GM23338 (cell line): ENCODE results near the gene GCK. TPM values are rescaled to one million over a fixed set of nuclear protein-coding genes. Genes with fewer than 3 reads are reported as not detected.
A peak's percentile ranks its signal among the peaks of the same experiment; 100 is the strongest.

Experiments used
- ATAC-seq: fragments of 200-7000 bp; cut with Tn5 transposase; 3 replicates; pipeline ENCODE4 v1.9.1; 2020
- DNase-seq: peaks from one replicate; pipeline ENCODE4 v3.0.0-alpha.2; 2015; ENCODE audit warnings: low spot score
- H2AFZ ChIP-seq: fragments of 200-600 bp; sonication (generic); 2 replicates; pipeline ENCODE4 v1.8.0; 2016; ENCODE audit warnings: antibody characterized with exemption, mild to moderate bottlenecking, moderate library complexity
- H3F3A ChIP-seq: fragments of 200-600 bp; sonication (generic); replicated peaks from 2 replicates; pipeline ENCODE4 v1.8.0; 2017; ENCODE audit warnings: antibody characterized with exemption, mixed run types, low read depth
- H3K27ac ChIP-seq: fragments of 200-600 bp; sonication (generic); 2 replicates; pipeline ENCODE4 v1.6.1; 2016; ENCODE audit warnings: low read depth
- H3K27me3 ChIP-seq: fragments of 200-600 bp; sonication (generic); 2 replicates; pipeline ENCODE4 v1.8.0; 2016; ENCODE audit warnings: mild to moderate bottlenecking, mixed run types, moderate library complexity; ENCODE audit not compliant: insufficient read depth
- H3K36me3 ChIP-seq: fragments of 200-600 bp; sonication (generic); 2 replicates; pipeline ENCODE4 v1.8.0; 2016; ENCODE audit warnings: mild to moderate bottlenecking; ENCODE audit not compliant: insufficient read depth
- H3K4me1 ChIP-seq: fragments of 200-600 bp; sonication (generic); 2 replicates; pipeline ENCODE4 v1.8.0; 2016; ENCODE audit warnings: mild to moderate bottlenecking, moderate library complexity; ENCODE audit not compliant: insufficient read depth
- H3K4me2 ChIP-seq: fragments of 200-600 bp; sonication (generic); 2 replicates; pipeline ENCODE4 v1.7.1; 2017; ENCODE audit warnings: mixed run types
- H3K4me3 ChIP-seq: fragments of 200-600 bp; sonication (generic); 2 replicates; pipeline ENCODE4 v1.6.1; 2016; ENCODE audit warnings: mixed run types
- H3K79me2 ChIP-seq: fragments of 200-600 bp; sonication (generic); replicated peaks from 2 replicates; pipeline ENCODE4 v1.8.0; 2017; ENCODE audit warnings: mild to moderate bottlenecking; ENCODE audit not compliant: insufficient read depth
- H3K9me2 ChIP-seq: fragments of 200-600 bp; sonication (generic); 2 replicates; pipeline ENCODE4 v1.8.0; 2017; ENCODE audit not compliant: insufficient read depth
- H4K20me1 ChIP-seq: fragments of 200-600 bp; sonication (generic); replicated peaks from 2 replicates; pipeline ENCODE4 v1.8.0; 2017; ENCODE audit warnings: mild to moderate bottlenecking; ENCODE audit not compliant: insufficient read depth
- H3K27ac Mint-ChIP-seq: 2 replicates; pipeline ENCODE4 v1.8.0; 2020; ENCODE audit warnings: inconsistent platforms, mild to moderate bottlenecking, moderate library complexity, mixed read lengths
- H3K27me3 Mint-ChIP-seq: 3 replicates; pipeline ENCODE4 v1.8.0; 2022; ENCODE audit warnings: low read depth, mild to moderate bottlenecking, moderate library complexity, mixed read lengths, inconsistent platforms; ENCODE audit not compliant: insufficient read depth, poor library complexity
- H3K36me3 Mint-ChIP-seq: 3 replicates; pipeline ENCODE4 v1.8.0; 2021; ENCODE audit warnings: low read depth, mild to moderate bottlenecking, inconsistent platforms, moderate library complexity, mixed read lengths
- H3K4me1 Mint-ChIP-seq: 3 replicates; pipeline ENCODE4 v1.8.0; 2020; ENCODE audit warnings: mild to moderate bottlenecking, inconsistent platforms, mixed read lengths
- H3K4me3 Mint-ChIP-seq: 3 replicates; pipeline ENCODE4 v1.8.0; 2021; ENCODE audit warnings: moderate library complexity, mild to moderate bottlenecking, inconsistent platforms, mixed read lengths
- H3K9me3 Mint-ChIP-seq: 3 replicates; pipeline ENCODE4 v1.8.0; 2020; ENCODE audit warnings: moderate library complexity, mild to moderate bottlenecking, inconsistent platforms, mixed read lengths
- CREB1 ChIP-seq: fragments of 250-450 bp; sonication (Bioruptor Pico); IDR thresholded peaks from 2 replicates; pipeline ENCODE4 v1.5.0; 2020; ENCODE audit warnings: low read depth, mild to moderate bottlenecking, moderate library complexity
- EZH2 ChIP-seq: fragments of 200-600 bp; sonication (generic); IDR thresholded peaks from one replicate; pipeline ENCODE4 v1.8.0; 2017; ENCODE audit warnings: antibody characterized with exemption, mild to moderate bottlenecking, low read depth; ENCODE audit not compliant: unreplicated experiment
- EZH2phosphoT487 ChIP-seq: fragments of 200-600 bp; sonication (generic); IDR thresholded peaks from one replicate; pipeline ENCODE4 v1.8.1; 2018; ENCODE audit warnings: antibody characterized with exemption; ENCODE audit not compliant: unreplicated experiment
- JUNB ChIP-seq: IDR thresholded peaks from one replicate; pipeline ENCODE4 v1.6.1; 2016; ENCODE audit warnings: antibody characterized with exemption; ENCODE audit not compliant: unreplicated experiment
- POLR2AphosphoS5 ChIP-seq: IDR thresholded peaks from 2 replicates; pipeline ENCODE4 v1.6.1; 2016; ENCODE audit warnings: antibody characterized with exemption, low read depth
- STAT1 ChIP-seq: IDR thresholded peaks from one replicate; pipeline ENCODE4 v1.6.1; 2016; ENCODE audit warnings: antibody characterized with exemption; ENCODE audit not compliant: unreplicated experiment
- ZNF114 ChIP-seq: fragments of 250-450 bp; sonication (Bioruptor Pico); IDR thresholded peaks from 2 replicates; pipeline ENCODE4 v1.5.0; 2020; ENCODE audit warnings: mild to moderate bottlenecking, moderate library complexity
- polyA plus RNA-seq: library from polyadenylated mRNA; unstranded; fragments of >200 nt; fragmentation: Nextera tagmentation; extraction: Ambion mirVana; gene quantifications from 2 replicates; pipeline ENCODE4 v1.2.1, GENCODE V29; 2016
- total RNA-seq: library from RNA; depleted of rRNA; stranded (reverse); fragments of >200 nt; shearing (Covaris generic); gene quantifications from 2 replicates; pipeline ENCODE4 v1.2.3, GENCODE V29; 2014
- TF ChIP-seq, protein P1 (sequence below), 2 experiments: fragments of 200-600 bp in 1 of 2; sonication (generic) in 1 of 2; conservative IDR thresholded peaks; 2 replicates each; pipeline versions ENCODE4 v1.5.1 to v1.6.1; 2016 to 2017; ENCODE audit warnings: antibody characterized with exemption in 2 of 2, low read depth in 2 of 2, mild to moderate bottlenecking in 2 of 2, moderate library complexity in 1 of 2

Gene GCK
- total and polyA plus RNA-seq, 2 experiments from 2014 or later: 6.1 to 7.3 TPM

DNA sequence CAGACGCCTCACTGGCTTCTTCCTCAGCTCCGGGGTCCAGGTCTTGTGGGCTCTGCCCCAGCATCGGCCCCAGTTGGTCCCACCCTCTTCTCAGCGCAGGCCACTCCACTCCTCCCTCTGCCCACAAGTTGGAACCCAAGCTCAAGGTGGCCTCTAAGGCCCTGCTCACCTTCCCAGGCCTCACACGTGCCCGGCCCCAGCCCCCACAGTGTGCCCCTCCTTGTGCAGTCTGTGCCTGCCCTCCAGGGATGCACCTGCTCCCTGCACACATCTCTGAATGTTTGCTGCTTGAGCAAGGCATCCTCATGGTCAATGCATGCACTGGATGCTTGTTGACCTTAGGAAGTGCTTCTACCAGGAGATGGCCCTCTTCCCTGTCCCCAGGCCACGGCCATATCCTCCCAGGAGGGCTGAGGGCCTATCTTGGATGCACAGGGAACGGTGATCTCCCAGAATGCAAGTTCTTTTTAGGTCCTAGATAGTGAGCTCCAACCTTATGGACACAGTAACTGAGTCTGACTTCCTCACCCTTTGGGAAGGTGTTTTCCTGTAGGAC lies 92.8 kb downstream of the GCK start:
- Mint-ChIP-seq H3K4me1 (peaks cover 11% of the 10 kb centered on the region), H3K4me3 (no peak overlapping the region), H3K9me3 (no peaks in the 10 kb centered on the region), H3K36me3 (no peaks in the 10 kb centered on the region), H3K27me3 (peaks cover 15% of the 10 kb centered on the region), H3K27ac (no peak overlapping the region)
- TF ChIP-seq, protein P1, sequence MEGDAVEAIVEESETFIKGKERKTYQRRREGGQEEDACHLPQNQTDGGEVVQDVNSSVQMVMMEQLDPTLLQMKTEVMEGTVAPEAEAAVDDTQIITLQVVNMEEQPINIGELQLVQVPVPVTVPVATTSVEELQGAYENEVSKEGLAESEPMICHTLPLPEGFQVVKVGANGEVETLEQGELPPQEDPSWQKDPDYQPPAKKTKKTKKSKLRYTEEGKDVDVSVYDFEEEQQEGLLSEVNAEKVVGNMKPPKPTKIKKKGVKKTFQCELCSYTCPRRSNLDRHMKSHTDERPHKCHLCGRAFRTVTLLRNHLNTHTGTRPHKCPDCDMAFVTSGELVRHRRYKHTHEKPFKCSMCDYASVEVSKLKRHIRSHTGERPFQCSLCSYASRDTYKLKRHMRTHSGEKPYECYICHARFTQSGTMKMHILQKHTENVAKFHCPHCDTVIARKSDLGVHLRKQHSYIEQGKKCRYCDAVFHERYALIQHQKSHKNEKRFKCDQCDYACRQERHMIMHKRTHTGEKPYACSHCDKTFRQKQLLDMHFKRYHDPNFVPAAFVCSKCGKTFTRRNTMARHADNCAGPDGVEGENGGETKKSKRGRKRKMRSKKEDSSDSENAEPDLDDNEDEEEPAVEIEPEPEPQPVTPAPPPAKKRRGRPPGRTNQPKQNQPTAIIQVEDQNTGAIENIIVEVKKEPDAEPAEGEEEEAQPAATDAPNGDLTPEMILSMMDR (conservative IDR thresholded peaks at IDR 0.05; ENCODE audit: low read depth in 2 of 2): 0 out of 4 replicates have a peak, but pooled peaks of 1 of the 2 experiments have one; percentile 10
- no peak for TF ChIP-seq JUNB
- DNase-seq (no peak), ATAC-seq (no peak)
- Histone ChIP-seq H3F3A (no peaks in the 10 kb centered on the region), H3K4me3 (no peak overlapping the region), H3K4me2 (no peak overlapping the region), H2AFZ (no peak overlapping the region), H3K79me2 (no peaks in the 10 kb centered on the region), H4K20me1 (no peaks in the 10 kb centered on the region), H3K4me1 (no peaks in the 10 kb centered on the region), H3K36me3 (no peaks in the 10 kb centered on the region), H3K27me3 (no peaks in the 10 kb centered on the region), H3K27ac (no peak overlapping the region), H3K9me2 (no peaks in the 10 kb centered on the region)

DNA sequence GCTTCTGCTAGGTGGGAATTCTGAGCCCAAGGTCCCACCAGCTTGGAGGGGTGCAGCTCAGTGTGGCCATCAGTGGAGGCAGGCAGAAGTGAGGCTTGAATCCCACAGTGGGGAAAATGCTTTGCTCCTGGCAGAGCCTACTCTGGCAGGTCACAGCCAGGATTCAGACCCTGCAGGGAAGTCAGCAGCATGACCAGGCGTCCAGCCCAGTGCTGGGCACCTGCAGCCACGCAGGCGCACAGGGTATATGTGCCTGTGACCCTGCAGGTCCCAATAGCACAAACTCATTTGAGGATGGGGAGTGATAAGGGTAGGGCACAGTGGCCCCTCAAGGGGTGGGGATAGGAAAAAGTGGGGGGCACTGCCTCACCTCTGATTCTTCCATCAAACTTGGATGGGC lies 93.5 kb downstream of the GCK start:
- no peak for DNase-seq
- H3K4me2 ChIP-seq: no peak overlapping the region
- Mint-ChIP-seq H3K27ac (no peak overlapping the region), H3K27me3 (peaks cover 16% of the 10 kb centered on the region), H3K4me3 (no peak overlapping the region), H3K36me3 (no peaks in the 10 kb centered on the region), H3K9me3 (no peaks in the 10 kb centered on the region), H3K4me1 (peaks cover 11% of the 10 kb centered on the region)
- no peak overlapping the region for H2AFZ ChIP-seq
- H4K20me1 ChIP-seq: no peaks in the 10 kb centered on the region
- H3K27me3 ChIP-seq: no peaks in the 10 kb centered on the region
- no peaks in the 10 kb centered on the region for H3K79me2 ChIP-seq
- H3K36me3 ChIP-seq: no peaks in the 10 kb centered on the region
- no peak for ATAC-seq
- H3K9me2 ChIP-seq: no peaks in the 10 kb centered on the region
- H3K4me1 ChIP-seq: no peaks in the 10 kb centered on the region
- TF ChIP-seq POLR2AphosphoS5: no peak
- no peak for TF ChIP-seq ZNF114 (CRISPR knock-in tag)
- no peaks in the 10 kb centered on the region for H3F3A ChIP-seq
- no peak overlapping the region for H3K4me3 ChIP-seq
- H3K27ac ChIP-seq: no peak overlapping the region

DNA sequence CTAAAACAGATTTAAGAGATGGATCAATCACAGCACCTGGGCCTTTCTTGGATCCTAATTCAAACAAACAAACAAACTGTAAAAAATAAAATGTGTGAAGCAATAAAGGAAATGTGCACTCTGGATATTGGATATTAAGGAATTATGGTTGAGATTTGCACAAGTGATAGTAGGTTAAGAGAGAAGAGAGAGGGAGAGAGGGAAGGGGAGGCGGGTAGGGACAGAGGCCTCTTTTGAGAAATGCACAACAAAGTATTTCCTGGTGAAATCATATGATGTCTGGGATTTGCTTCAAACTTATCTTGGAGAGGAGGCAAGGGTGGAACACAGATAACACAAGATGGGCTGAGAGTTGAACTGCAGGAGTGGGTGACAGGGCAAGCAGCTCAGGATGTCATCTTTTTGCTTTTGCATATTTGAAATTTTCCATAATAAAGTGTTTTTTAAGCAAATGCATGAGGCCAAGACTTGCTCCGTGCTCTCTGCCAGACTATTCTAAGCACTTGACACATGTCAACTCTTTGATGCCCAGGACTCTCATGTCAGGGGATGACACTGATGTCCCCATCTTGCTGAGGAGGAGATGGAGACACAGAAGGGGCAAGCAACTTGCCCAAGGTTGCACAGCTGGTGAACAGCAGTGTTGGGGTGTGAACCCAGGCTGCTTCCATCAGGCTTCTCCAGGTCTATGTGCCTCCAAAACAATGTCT lies 94.2 kb downstream of the GCK start:
- peaks cover 17% of the 10 kb centered on the region for H3K27me3 Mint-ChIP-seq
- H3K27me3 ChIP-seq: no peaks in the 10 kb centered on the region
- no peaks in the 10 kb centered on the region for H3K9me2 ChIP-seq
- no peak overlapping the region for H3K27ac ChIP-seq
- H3K4me1 ChIP-seq: no peaks in the 10 kb centered on the region
- no peaks in the 10 kb centered on the region for H3K36me3 Mint-ChIP-seq
- peaks cover 8% of the 10 kb centered on the region for H3K4me1 Mint-ChIP-seq
- H3K4me3 Mint-ChIP-seq: no peak overlapping the region
- H3K9me3 Mint-ChIP-seq: no peaks in the 10 kb centered on the region
- no peaks in the 10 kb centered on the region for H3K79me2 ChIP-seq
- H4K20me1 ChIP-seq: no peaks in the 10 kb centered on the region
- no peaks in the 10 kb centered on the region for H3F3A ChIP-seq
- no peak for ATAC-seq
- no peak overlapping the region for H3K27ac Mint-ChIP-seq
- no peak overlapping the region for H2AFZ ChIP-seq
- no peak overlapping the region for H3K4me3 ChIP-seq
- H3K36me3 ChIP-seq: no peaks in the 10 kb centered on the region
- no peak for DNase-seq
- H3K4me2 ChIP-seq: no peak overlapping the region
- TF ChIP-seq EZH2 (no peak), POLR2AphosphoS5 (no peak), JUNB (no peak), STAT1 (no peak), ZNF114 (CRISPR knock-in tag) (no peak), CREB1 (CRISPR knock-in tag) (no peak), EZH2phosphoT487 (no peak)
- TF ChIP-seq, protein P1 (conservative IDR thresholded peaks at IDR 0.05; ENCODE audit: low read depth in 2 of 2): no peak
